ENCODE data around the gene PRKCH.

GRCh38 chr14:61502459-61503093, 181.2 kb downstream of the PRKCH start:
- no peak for TF ChIP-seq PATZ1 (CRISPR knock-in tag; IDR thresholded peaks at IDR 0.05; ENCODE audit: borderline replicate concordance)
- TF ChIP-seq BACH2 (CRISPR knock-in tag; IDR thresholded peaks at IDR 0.05; ENCODE audit: borderline replicate concordance): no peak
- no peak for TF ChIP-seq OSR1 (CRISPR knock-in tag; IDR thresholded peaks at IDR 0.05)
- no peak for TF ChIP-seq RARB (CRISPR knock-in tag; IDR thresholded peaks at IDR 0.05)
- TF ChIP-seq TOX (CRISPR knock-in tag; IDR thresholded peaks at IDR 0.05; ENCODE audit: borderline replicate concordance): no peak
- TF ChIP-seq ZFP3 (CRISPR knock-in tag; IDR thresholded peaks at IDR 0.05): no peak
- TF ChIP-seq ARNTL (CRISPR knock-in tag; IDR thresholded peaks at IDR 0.05; ENCODE audit: borderline replicate concordance, low read depth): no peak
- no peak for TF ChIP-seq TSHZ2 (CRISPR knock-in tag; IDR thresholded peaks at IDR 0.05)
- TF ChIP-seq ZNF8 (CRISPR knock-in tag; IDR thresholded peaks at IDR 0.05): no peak
- no peak for TF ChIP-seq POU6F1 (CRISPR knock-in tag; IDR thresholded peaks at IDR 0.05; ENCODE audit: borderline replicate concordance, low read depth)
- no peak for TF ChIP-seq CREB5 (CRISPR knock-in tag; IDR thresholded peaks at IDR 0.05; ENCODE audit: low read depth)
- no peak for TF ChIP-seq ZFP30 (CRISPR knock-in tag; IDR thresholded peaks at IDR 0.05)

Data from SK-N-SH treated with all-trans-retinoic acid at 6 μM for 48 hours (cell line).